Smooth muscle cell (in vitro differentiated cells): ENCODE measurements around the gene GVQW3. TPM values are rescaled to one million over a fixed set of nuclear protein-coding genes. Genes with fewer than 3 reads are reported as not detected.

Experiments
- DNase-seq: peaks from one replicate; lab custom pipeline; 2025; ENCODE audit not compliant: unreplicated experiment; lab: John Stamatoyannopoulos, UW
- H2AFZ ChIP-seq: fragments of 200-600 bp; sonication (generic); 2 replicates; pipeline ENCODE4 v1.6.0; 2016; ENCODE audit warnings: antibody characterized with exemption, low read depth, mild to moderate bottlenecking
- H3F3A ChIP-seq: fragments of 200-600 bp; sonication (generic); 2 replicates; pipeline ENCODE4 v1.6.0; 2017; ENCODE audit warnings: antibody characterized with exemption, low read depth
- H3K27ac ChIP-seq: fragments of 200-600 bp; sonication (generic); 2 replicates; pipeline ENCODE4 v1.5.1; 2016; ENCODE audit warnings: low read depth, mild to moderate bottlenecking
- H3K27me3 ChIP-seq: fragments of 200-600 bp; sonication (generic); 2 replicates; pipeline ENCODE4 v1.6.1; 2016; ENCODE audit warnings: low read depth, mild to moderate bottlenecking
- H3K36me3 ChIP-seq: fragments of 200-600 bp; sonication (generic); 2 replicates; pipeline ENCODE4 v1.5.1; 2016; ENCODE audit warnings: low read depth
- H3K4me1 ChIP-seq: fragments of 200-600 bp; sonication (generic); 2 replicates; pipeline ENCODE4 v1.5.1; 2016; ENCODE audit warnings: low read depth
- H3K4me2 ChIP-seq: fragments of 200-600 bp; sonication (generic); 2 replicates; pipeline ENCODE4 v1.6.0; 2016; ENCODE audit warnings: mild to moderate bottlenecking
- H3K4me3 ChIP-seq: fragments of 200-600 bp; sonication (generic); 2 replicates; pipeline ENCODE4 v1.5.1; 2016; ENCODE audit warnings: mild to moderate bottlenecking
- H3K79me2 ChIP-seq: fragments of 200-600 bp; sonication (generic); 2 replicates; pipeline ENCODE4 v1.6.0; 2016; ENCODE audit warnings: low read depth, mild to moderate bottlenecking
- H3K9ac ChIP-seq: fragments of 200-600 bp; sonication (generic); 2 replicates; pipeline ENCODE4 v1.6.0; 2016; ENCODE audit warnings: low read depth
- H3K9me3 ChIP-seq: fragments of 200-600 bp; sonication (generic); replicated peaks from 2 replicates; pipeline ENCODE4 v1.5.1; 2016; ENCODE audit warnings: low read depth
- H4K20me1 ChIP-seq: fragments of 200-600 bp; sonication (generic); 2 replicates; pipeline ENCODE4 v1.6.0; 2016; ENCODE audit warnings: low read depth
- CTCF ChIP-seq: fragments of 200-600 bp; sonication (generic); IDR thresholded peaks from 2 replicates; pipeline ENCODE4 v1.5.1; 2017; ENCODE audit warnings: borderline replicate concordance, mild to moderate bottlenecking, antibody characterized with exemption; ENCODE audit not compliant: insufficient read depth, poor library complexity, severe bottlenecking
- WGBS: methylation state at CpG from one replicate; pipeline ENCODE4 v1.1.7; 2016; ENCODE audit warnings: low lambda C conversion rate; 5-methylcytosine and 5-hydroxymethylcytosine counted together
- polyA plus RNA-seq: library from polyadenylated mRNA; unstranded; fragments of >200 nt; fragmentation: Nextera tagmentation; extraction: Ambion mirVana; gene quantifications from 2 replicates; pipeline ENCODE4 v1.2.1, GENCODE V29; 2016
- total RNA-seq: library from RNA; depleted of rRNA; stranded (reverse); fragments of >200 nt; gene quantifications from 2 replicates; pipeline ENCODE4 v1.2.3, GENCODE V29; 2014

Gene GVQW3
- total and polyA plus RNA-seq, 2 experiments from 2014 or later, result 2.8 to 3.1 TPM

GRCh38 chr11:76419896-76420295 is 38.8 kb downstream of the GVQW3 start:
- no peaks in the 10 kb centered on the region for H3K36me3 ChIP-seq
- no peaks in the 10 kb centered on the region for H3K27me3 ChIP-seq
- TF ChIP-seq CTCF, result peak; percentile 11
- no peak overlapping the region for H3K4me2 ChIP-seq
- H3K9ac ChIP-seq, result no peak overlapping the region
- no peaks in the 10 kb centered on the region for H3K4me1 ChIP-seq
- H3F3A ChIP-seq, result no peaks in the 10 kb centered on the region
- no peaks in the 10 kb centered on the region for H3K9me3 ChIP-seq
- whole genome bisulfite sequencing, result 68% methylated on average over 3 of the region's 3 CpGs
- no peak overlapping the region for H3K27ac ChIP-seq
- H4K20me1 ChIP-seq, result no peaks in the 10 kb centered on the region
- no peak for DNase-seq
- H3K79me2 ChIP-seq, result no peaks in the 10 kb centered on the region
- H2AFZ ChIP-seq, result no peak overlapping the region
- H3K4me3 ChIP-seq, result no peak overlapping the region

GRCh38 chr11:76424379-76424778 is 43.3 kb downstream of the GVQW3 start:
- H4K20me1 ChIP-seq, result no peaks in the 10 kb centered on the region
- no peaks in the 10 kb centered on the region for H3K4me1 ChIP-seq
- TF ChIP-seq CTCF, result no peak
- H3K27me3 ChIP-seq, result no peaks in the 10 kb centered on the region
- no peak overlapping the region for H3K9ac ChIP-seq
- no peaks in the 10 kb centered on the region for H3K9me3 ChIP-seq
- WGBS, result 77% methylated on average over 3 of the region's 3 CpGs
- H2AFZ ChIP-seq, result no peak overlapping the region
- no peaks in the 10 kb centered on the region for H3F3A ChIP-seq
- H3K79me2 ChIP-seq, result no peaks in the 10 kb centered on the region
- H3K4me3 ChIP-seq, result no peak overlapping the region
- H3K27ac ChIP-seq, result no peak overlapping the region
- no peaks in the 10 kb centered on the region for H3K36me3 ChIP-seq
- no peak for DNase-seq
- no peak overlapping the region for H3K4me2 ChIP-seq

- H3K36me3 ChIP-seq, result no peaks in the 10 kb centered on the region
- no peaks in the 10 kb centered on the region for H3K79me2 ChIP-seq
- no peaks in the 10 kb centered on the region for H3K9me3 ChIP-seq
- no peak overlapping the region for H3K27ac ChIP-seq
- no peak for DNase-seq
- H3K9ac ChIP-seq, result no peak overlapping the region
- no peak overlapping the region for H3K4me2 ChIP-seq
- no peaks in the 10 kb centered on the region for H3K27me3 ChIP-seq
- no peak overlapping the region for H2AFZ ChIP-seq
- no peaks in the 10 kb centered on the region for H3F3A ChIP-seq
- no peak overlapping the region for H3K4me3 ChIP-seq
- WGBS, result 89% methylated on average over 2 of the region's 2 CpGs
- TF ChIP-seq CTCF, result no peak
- H4K20me1 ChIP-seq, result no peaks in the 10 kb centered on the region
- no peaks in the 10 kb centered on the region for H3K4me1 ChIP-seq
Observed at GRCh38 chr11:76424891-76425290, 43.8 kb downstream of the GVQW3 start.

- H3K79me2 ChIP-seq, result no peaks in the 10 kb centered on the region
- H4K20me1 ChIP-seq, result no peaks in the 10 kb centered on the region
- H3K9ac ChIP-seq, result no peak overlapping the region
Observed at GRCh38 chr11:76426660-76427059, 45.5 kb downstream of the GVQW3 start.

More at GRCh38 chr11:76426660-76427059, 45.5 kb downstream of the GVQW3 start:
- H3K4me3 ChIP-seq, result no peak overlapping the region
- H3K27me3 ChIP-seq, result no peaks in the 10 kb centered on the region
- H3K9me3 ChIP-seq, result no peaks in the 10 kb centered on the region
- no peaks in the 10 kb centered on the region for H3F3A ChIP-seq
- H2AFZ ChIP-seq, result no peak overlapping the region
- H3K4me2 ChIP-seq, result no peak overlapping the region
- no peaks in the 10 kb centered on the region for H3K36me3 ChIP-seq
- DNase-seq, result no peak
- no peaks in the 10 kb centered on the region for H3K4me1 ChIP-seq
- TF ChIP-seq CTCF, result no peak
- H3K27ac ChIP-seq, result no peak overlapping the region
